DND-41 (cell line): ENCODE data around the gene PLCL1.

Source experiments
- CTCF ChIP-seq: IDR thresholded peaks from 2 replicates; pipeline ENCODE4 v1.5.1; 2012; ENCODE audit warnings: borderline replicate concordance, low read length, moderate library complexity, mild to moderate bottlenecking; ENCODE audit not compliant: poor library complexity, severe bottlenecking; ENCODE audit errors: extremely low read depth
- EZH2 ChIP-seq: IDR thresholded peaks from 3 replicates; pipeline ENCODE4 v1.6.1; 2012; ENCODE audit warnings: borderline replicate concordance, low read depth, mild to moderate bottlenecking, moderate library complexity, low read length, inconsistent platforms; ENCODE audit not compliant: severe bottlenecking

GRCh38 chr2:197784956-197785941, 19.1 kb upstream of the PLCL1 start, which contains the start of gene BOLL:
- TF ChIP-seq CTCF (no peak), EZH2 (no peak)
